ENCODE results near the gene NEBL. TPM values are rescaled to one million over a fixed set of nuclear protein-coding genes. Genes with fewer than 3 reads are reported as not detected.

The NEBL gene
- total and polyA plus RNA-seq, 2 donors from 2014 or later: 13.8 to 21.2 TPM

GRCh38 chr10:20852303-20852702, 44.8 kb downstream of the NEBL start:
- no peak overlapping the region for H3K4me3 ChIP-seq (ENCODE audit: low read length in 3 of 3)

GRCh38 chr10:20847512-20847911, 49.6 kb downstream of the NEBL start:
- no peak overlapping the region for H3K4me3 ChIP-seq (ENCODE audit: low read length in 3 of 3)
- H3K9ac ChIP-seq (ENCODE audit: low read length in 3 of 3): no peak overlapping the region
- H3K27ac ChIP-seq (ENCODE audit: low read depth in 2 of 2, low read length in 2 of 2): no peak overlapping the region
- FAIRE-seq (no peak), DNase-seq (no peak)
- peaks cover 0 to 3% (median 0%) of the 10 kb centered on the region in 3 donors for H3K36me3 ChIP-seq (ENCODE audit: control insufficient read depth in 2 of 3, insufficient read depth in 3 of 3, low read length in 3 of 3)
- no peaks in the 10 kb centered on the region for H3K4me1 ChIP-seq (ENCODE audit: control insufficient read depth in 2 of 3, insufficient read depth in 2 of 3, low read depth in 1 of 3, low read length in 3 of 3)
- intact Hi-C loops (cut with DNase I): no loop called here
- no peak for TF ChIP-seq CTCF (IDR thresholded peaks at IDR 0.05; ENCODE audit: borderline replicate concordance, extremely low read depth, insufficient read depth)
- H3K27me3 ChIP-seq (ENCODE audit: control insufficient read depth, insufficient read depth, low read length): no peaks in the 10 kb centered on the region
- no peaks in the 10 kb centered on the region for H3K9me3 ChIP-seq (ENCODE audit: control insufficient read depth in 2 of 3, insufficient read depth in 1 of 3, low read length in 3 of 3)

More at GRCh38 chr10:20852303-20852702, 44.8 kb downstream of the NEBL start:
- H3K27me3 ChIP-seq (ENCODE audit: control insufficient read depth, insufficient read depth, low read length): no peaks in the 10 kb centered on the region
- H3K36me3 ChIP-seq (ENCODE audit: control insufficient read depth in 2 of 3, insufficient read depth in 3 of 3, low read length in 3 of 3): peaks cover 0 to 3% (median 0%) of the 10 kb centered on the region in 3 donors
- FAIRE-seq (no peak), DNase-seq (no peak)
- intact Hi-C loops (cut with DNase I): no loop called here
- H3K27ac ChIP-seq (ENCODE audit: low read depth in 2 of 2, low read length in 2 of 2): no peak overlapping the region
- H3K9me3 ChIP-seq (ENCODE audit: control insufficient read depth in 2 of 3, insufficient read depth in 1 of 3, low read length in 3 of 3): no peaks in the 10 kb centered on the region
- H3K9ac ChIP-seq (ENCODE audit: low read length in 3 of 3): no peak overlapping the region
- TF ChIP-seq CTCF (IDR thresholded peaks at IDR 0.05; ENCODE audit: borderline replicate concordance, extremely low read depth, insufficient read depth): no peak
- H3K4me1 ChIP-seq (ENCODE audit: control insufficient read depth in 2 of 3, insufficient read depth in 2 of 3, low read depth in 1 of 3, low read length in 3 of 3): no peaks in the 10 kb centered on the region

GRCh38 chr10:20846263-20846662, 50.8 kb downstream of the NEBL start:
- intact Hi-C loops (cut with DNase I): no loop called here
- DNase-seq (no peak), FAIRE-seq (no peak)
- no peak overlapping the region for H3K9ac ChIP-seq (ENCODE audit: low read length in 3 of 3)
- no peak for TF ChIP-seq CTCF (IDR thresholded peaks at IDR 0.05; ENCODE audit: borderline replicate concordance, extremely low read depth, insufficient read depth)
- no peaks in the 10 kb centered on the region for H3K9me3 ChIP-seq (ENCODE audit: control insufficient read depth in 2 of 3, insufficient read depth in 1 of 3, low read length in 3 of 3)
- no peak overlapping the region for H3K4me3 ChIP-seq (ENCODE audit: low read length in 3 of 3)
- no peaks in the 10 kb centered on the region for H3K4me1 ChIP-seq (ENCODE audit: control insufficient read depth in 2 of 3, insufficient read depth in 2 of 3, low read depth in 1 of 3, low read length in 3 of 3)
- no peak overlapping the region for H3K27ac ChIP-seq (ENCODE audit: low read depth in 2 of 2, low read length in 2 of 2)
- H3K36me3 ChIP-seq (ENCODE audit: control insufficient read depth in 2 of 3, insufficient read depth in 3 of 3, low read length in 3 of 3): peaks cover 0 to 5% (median 0%) of the 10 kb centered on the region in 3 donors
- no peaks in the 10 kb centered on the region for H3K27me3 ChIP-seq (ENCODE audit: control insufficient read depth, insufficient read depth, low read length)

- Histone ChIP-seq H3K4me1 (ENCODE audit: control insufficient read depth in 2 of 3, insufficient read depth in 2 of 3, low read depth in 1 of 3, low read length in 3 of 3) (no peaks in the 10 kb centered on the region), H3K27ac (ENCODE audit: low read depth in 2 of 2, low read length in 2 of 2) (no peak overlapping the region), H3K36me3 (ENCODE audit: control insufficient read depth in 2 of 3, insufficient read depth in 3 of 3, low read length in 3 of 3) (peaks cover 2 to 4% (median 3%) of the 10 kb centered on the region in 3 donors), H3K9ac (ENCODE audit: low read length in 3 of 3) (no peak overlapping the region), H3K27me3 (ENCODE audit: control insufficient read depth, insufficient read depth, low read length) (no peaks in the 10 kb centered on the region), H3K9me3 (ENCODE audit: control insufficient read depth in 2 of 3, insufficient read depth in 1 of 3, low read length in 3 of 3) (peaks cover 0 to 7% (median 2%) of the 10 kb centered on the region in 3 donors), H3K4me3 (ENCODE audit: low read length in 3 of 3) (no peak overlapping the region)
- intact Hi-C loops (cut with DNase I): no loop called here
- FAIRE-seq (no peak), DNase-seq (no peak)
- no peak for TF ChIP-seq CTCF (IDR thresholded peaks at IDR 0.05; ENCODE audit: borderline replicate concordance, extremely low read depth, insufficient read depth)
Observed at GRCh38 chr10:20841419-20841818, 55.7 kb downstream of the NEBL start.
